ENCODE measurements around the gene FHL3. TPM values are rescaled to one million over a fixed set of nuclear protein-coding genes. Genes with fewer than 3 reads are reported as not detected.
"Not testable (repeated sequence)": the region's sequence is repeated elsewhere in the genome, so short reads cannot be mapped to it uniquely, and the experiment has no call there.

Gene FHL3
- total RNA-seq, 2 experiments from 2014 or later = 20.0 to 20.5 TPM

- ChIA-PET POLR2A (no interaction called here), CTCF (interaction anchor here (1.5 to 3.8 kb wide), 4 partner anchors 10 to 135 kb away, joined by 3 to 16 read pairs (median 8); partner anchors contain the start of genes SF3A3 and UTP11)
Observed at GRCh38 chr1:38000529-38001455, 4.5 kb downstream of the FHL3 start.

GRCh38 chr1:38000233-38000528 is 5.1 kb downstream of the FHL3 start:
- ChIA-PET POLR2A (no interaction called here), CTCF (interaction anchor here (1.5 to 2.2 kb wide), 3 partner anchors 10 to 134 kb away, joined by 3 to 9 read pairs (median 8); partner anchors contain the start of genes SF3A3 and UTP11)

GRCh38 chr1:37999430-38000232 is 5.7 kb downstream of the FHL3 start:
- CTCF ChIA-PET = interaction anchor here (1.5 to 2.2 kb wide), 3 partner anchors 10 to 134 kb away, joined by 3 to 9 read pairs (median 8); partner anchors contain the start of genes SF3A3 and UTP11
- POLR2A ChIA-PET = interaction anchor here (0.5 kb wide), 1 partner anchor 25 kb away, joined by 10 read pairs; no protein-coding TSS in a partner anchor

- CTCF ChIA-PET = no interaction called here
- POLR2A ChIA-PET = interaction anchor here (0.6 kb wide), 1 partner anchor 10 kb away, joined by 3 read pairs; no protein-coding TSS in a partner anchor
Observed at GRCh38 chr1:37998913-37999429, 6.3 kb downstream of the FHL3 start.

- CTCF ChIA-PET = interaction anchor here (0.8 kb wide), 1 partner anchor 11 kb away, joined by 3 read pairs; no protein-coding TSS in a partner anchor
Observed at GRCh38 chr1:37998089-37998808, 7.1 kb downstream of the FHL3 start.

GRCh38 chr1:37997256-37998088 is 7.8 kb downstream of the FHL3 start:
- ChIA-PET POLR2A (interaction anchor here (0.6 kb wide), 1 partner anchor 16 kb away, joined by 3 read pairs; no protein-coding TSS in a partner anchor), CTCF (interaction anchor here (0.8 kb wide), 1 partner anchor 12 kb away, joined by 3 read pairs; no protein-coding TSS in a partner anchor)

More at GRCh38 chr1:37998089-37998808, 7.1 kb downstream of the FHL3 start:
- POLR2A ChIA-PET = interaction anchor here (0.6 kb wide), 1 partner anchor 11 kb away, joined by 3 read pairs; no protein-coding TSS in a partner anchor

GRCh38 chr1:37995751-37996345 is 9.5 kb downstream of the FHL3 start:
- ChIA-PET POLR2A (no interaction called here), CTCF (no interaction called here)

GRCh38 chr1:37994886-37995566 is 10.3 kb downstream of the FHL3 start:
- CTCF ChIA-PET = interaction anchor here (0.7 to 2.0 kb wide), 2 partner anchors 8 to 17 kb away, joined by 3 to 6 read pairs; partner anchors contain the start of gene UTP11

GRCh38 chr1:37989361-37989930 is 15.9 kb downstream of the FHL3 start:
- CTCF ChIA-PET = interaction anchor here (0.9 to 3.1 kb wide), 9 partner anchors 11 to 129 kb away, joined by 3 to 16 read pairs (median 5); partner anchors contain the start of gene MTF1
- POLR2A ChIA-PET = interaction anchor here (0.5 to 1.6 kb wide), 6 partner anchors 14 to 129 kb away, joined by 3 to 8 read pairs (median 4); partner anchors contain the start of gene UTP11

More at GRCh38 chr1:37994886-37995566, 10.3 kb downstream of the FHL3 start:
- POLR2A ChIA-PET = interaction anchor here (0.7 to 1.1 kb wide), 2 partner anchors 9 to 31 kb away, joined by 3 read pairs; no protein-coding TSS in a partner anchor

- POLR2A ChIA-PET = no interaction called here
- CTCF ChIA-PET = interaction anchor here (0.7 kb wide), 1 partner anchor 49 kb away, joined by 4 read pairs; no protein-coding TSS in a partner anchor
Observed at GRCh38 chr1:37987679-37988078, 17.6 kb downstream of the FHL3 start.

- ChIA-PET POLR2A (no interaction called here), CTCF (no interaction called here)
Observed at GRCh38 chr1:37983546-37983945, 21.8 kb downstream of the FHL3 start.

GRCh38 chr1:37978541-37978940 is 26.8 kb downstream of the FHL3 start:
- POLR2A ChIA-PET = no interaction called here
- CTCF ChIA-PET = no interaction called here

GRCh38 chr1:37975083-37975482 is 30.2 kb downstream of the FHL3 start:
- POLR2A ChIA-PET = interaction anchor here (0.5 kb wide), 1 partner anchor 1578 kb away, joined by 3 read pairs; no protein-coding TSS in a partner anchor
- CTCF ChIA-PET = interaction anchor here (1.4 kb wide), 1 partner anchor 14 kb away, joined by 3 read pairs; the partner anchor contains the start of gene SF3A3

GRCh38 chr1:37974567-37974966 is 30.7 kb downstream of the FHL3 start:
- CTCF ChIA-PET = no interaction called here
- POLR2A ChIA-PET = interaction anchor here (0.6 kb wide), 1 partner anchor 882 kb away, joined by 4 read pairs; no protein-coding TSS in a partner anchor

- CTCF ChIA-PET = interaction anchor here (0.6 kb wide), 1 partner anchor 81 kb away, joined by 3 read pairs; no protein-coding TSS in a partner anchor
- POLR2A ChIA-PET = not testable (repeated sequence)
Observed at GRCh38 chr1:37973684-37974083, 31.6 kb downstream of the FHL3 start.

- POLR2A ChIA-PET = interaction anchor here (0.5 kb wide), 1 partner anchor 8 kb away, joined by 5 read pairs; no protein-coding TSS in a partner anchor
Observed at GRCh38 chr1:37965301-37965700, 40.0 kb downstream of the FHL3 start.

More at GRCh38 chr1:37965301-37965700, 40.0 kb downstream of the FHL3 start:
- CTCF ChIA-PET = no interaction called here
